HepG2 (cell line): ENCODE measurements around the gene MSI2. TPM values are rescaled to one million over a fixed set of nuclear protein-coding genes. Genes with fewer than 3 reads are reported as not detected.

Experiments
- ARID4A ChIP-seq: sonication (generic); formaldehyde crosslinking; IDR thresholded peaks from 2 replicates; pipeline ENCODE4 v1.5.0; 2020; ENCODE audit warnings: mild to moderate bottlenecking, missing genetic modification reagents, borderline replicate concordance
- BCLAF1 ChIP-seq: fragments of 450-650 bp; IDR thresholded peaks from 2 replicates; pipeline ENCODE4 v1.6.1; 2017; ENCODE audit warnings: mild to moderate bottlenecking
- GLMP ChIP-seq: sonication (generic); formaldehyde crosslinking; IDR thresholded peaks from 2 replicates; pipeline ENCODE4 v1.9.0; 2021; ENCODE audit warnings: missing genetic modification reagents, mild to moderate bottlenecking, borderline replicate concordance
- GTF2F1 ChIP-seq: fragments of 150-350 bp; IDR thresholded peaks from 2 replicates; pipeline ENCODE4 v1.6.1; 2014; ENCODE audit warnings: low read length
- HDAC6 ChIP-seq: fragments of 200-600 bp; sonication (generic); IDR thresholded peaks from 2 replicates; pipeline ENCODE4 v1.7.0; 2017; ENCODE audit warnings: mild to moderate bottlenecking, antibody characterized with exemption, low read length, low read depth
- HNF4A ChIP-seq: sonication (generic); formaldehyde crosslinking; IDR thresholded peaks from 2 replicates; pipeline ENCODE4 v1.4.0; 2020; ENCODE audit warnings: missing genetic modification reagents
- HOXA7 ChIP-seq: sonication (generic); formaldehyde crosslinking; IDR thresholded peaks from 2 replicates; pipeline ENCODE4 v1.8.1; 2022; ENCODE audit warnings: mild to moderate bottlenecking, missing genetic modification reagents, moderate library complexity
- MZF1 ChIP-seq: sonication (generic); formaldehyde crosslinking; IDR thresholded peaks from 2 replicates; pipeline ENCODE4 v1.8.1; 2023; ENCODE audit warnings: mild to moderate bottlenecking, missing genetic modification reagents, borderline replicate concordance
- NONO ChIP-seq, 2 experiments: fragments of 450-650 bp in 1 of 2; sonication (generic) in 1 of 2; formaldehyde crosslinking in 1 of 2; IDR thresholded peaks in 1 of 2; conservative IDR thresholded peaks in 1 of 2; 2 replicates each; pipeline versions ENCODE4 v1.6.1 to v1.8.0; 2017 to 2022; ENCODE audit warnings: mild to moderate bottlenecking in 1 of 2, missing genetic modification reagents in 1 of 2, moderate library complexity in 1 of 2
- PITX1 ChIP-seq: sonication (generic); formaldehyde crosslinking; IDR thresholded peaks from 2 replicates; pipeline ENCODE4 v1.5.1; 2020; ENCODE audit warnings: mild to moderate bottlenecking, missing genetic modification reagents
- RARG ChIP-seq: sonication (generic); formaldehyde crosslinking; IDR thresholded peaks from 2 replicates; pipeline ENCODE4 v1.4.0; 2020; ENCODE audit warnings: low read depth, mild to moderate bottlenecking, missing genetic modification reagents
- RFX5 ChIP-seq: IDR thresholded peaks from 2 replicates; pipeline ENCODE4 v1.6.1; 2011; ENCODE audit warnings: low read depth, low read length, improper control_type of control experiment
- SNAPC5 ChIP-seq: sonication (generic); formaldehyde crosslinking; IDR thresholded peaks from 2 replicates; pipeline ENCODE4 v1.8.1; 2023; ENCODE audit warnings: mild to moderate bottlenecking, missing genetic modification reagents, borderline replicate concordance
- SRF ChIP-seq: IDR thresholded peaks from 2 replicates; pipeline ENCODE4 v1.6.1; 2011; ENCODE audit warnings: mild to moderate bottlenecking, low read depth, low read length, moderate library complexity
- ZBTB44 ChIP-seq: sonication (generic); formaldehyde crosslinking; IDR thresholded peaks from 2 replicates; pipeline ENCODE4 v1.4.0; 2020; ENCODE audit warnings: missing genetic modification reagents
- ZFP36L2 ChIP-seq: sonication (generic); formaldehyde crosslinking; IDR thresholded peaks from 2 replicates; pipeline ENCODE4 v1.4.0; 2020; ENCODE audit warnings: missing genetic modification reagents
- ZKSCAN8 ChIP-seq: IDR thresholded peaks from 2 replicates; pipeline ENCODE4 v1.6.1; 2016; ENCODE audit warnings: borderline replicate concordance, missing genetic modification reagents, missing compliant biosample characterization
- ZNF10 ChIP-seq: sonication (generic); formaldehyde crosslinking; IDR thresholded peaks from 2 replicates; pipeline ENCODE4 v1.4.0; 2020; ENCODE audit warnings: mild to moderate bottlenecking, low read depth, missing genetic modification reagents, borderline replicate concordance
- ZNF282 ChIP-seq: fragments of 450-650 bp; IDR thresholded peaks from 2 replicates; pipeline ENCODE4 v1.6.1; 2018; ENCODE audit not compliant: partially characterized antibody
- ZNF296 ChIP-seq: sonication (generic); formaldehyde crosslinking; conservative IDR thresholded peaks from 2 replicates; pipeline ENCODE4 v1.5.0; 2020; ENCODE audit warnings: mild to moderate bottlenecking, missing genetic modification reagents
- polyA plus RNA-seq, 8 experiments: library from polyadenylated mRNA; depleted of rRNA in 3 of 8; stranded (reverse) in 7 of 8; unstranded in 1 of 8; fragments of >200 nt; fragmentation: Illumina TruSeq in 4 of 8; extraction: Trizol in 4 of 8; gene quantifications; 2 replicates each; pipeline versions ENCODE4 v1.2.1 to v1.2.3, GENCODE V29; 2011 to 2016; ENCODE audit warnings: low read depth in 4 of 8, missing spikeins in 1 of 8, mixed read lengths in 1 of 8; ENCODE audit not compliant: insufficient read depth in 1 of 8
- total RNA-seq, 5 experiments: library from RNA; depleted of rRNA; stranded (reverse); fragments of >200 nt; fragmentation: Illumina TruSeq; extraction: Trizol; gene quantifications; 2 replicates each; pipeline ENCODE4 v1.2.3, GENCODE V29; 2016; ENCODE audit warnings: low read depth in 1 of 5

MSI2 gene
- total and polyA plus RNA-seq, 2 of the 13 experiments (the other 11 are each of a cell fraction or from before 2014, with no cell fraction given) = 77.5 to 78.4 TPM

- TF ChIP-seq ARID4A (no peak), ZNF282 (no peak), ZFP36L2 (no peak), ZNF10 (CRISPR knock-in tag) (no peak), RFX5 (no peak), SNAPC5 (CRISPR knock-in tag) (no peak), ZNF296 (CRISPR knock-in tag) (no peak), HDAC6 (no peak), RARG (CRISPR knock-in tag) (no peak), GLMP (no peak), HNF4A (CRISPR knock-in tag) (peak; percentile 41; the same call in 1 of the 2 replicates), ZKSCAN8 (CRISPR knock-in tag) (no peak), SRF (0 out of 2 replicates have a peak, but pooled peaks have one; percentile 29), GTF2F1 (no peak), ZBTB44 (no peak), BCLAF1 (no peak), HOXA7 (no peak), NONO (IDR thresholded peaks at IDR 0.05) (no peak), NONO (CRISPR knock-in tag; conservative IDR thresholded peaks at IDR 0.05) (no peak), MZF1 (CRISPR knock-in tag) (no peak), PITX1 (peak; percentile 35; the same call in 1 of the 2 replicates)
Observed at GRCh38 chr17:57626520-57627210, 370.3 kb downstream of the MSI2 start (continued).
